Measurements from ENCODE around the gene CACNG1. TPM values are rescaled to one million over a fixed set of nuclear protein-coding genes. Genes with fewer than 3 reads are reported as not detected.

CACNG1 gene
- total and polyA plus RNA-seq, 2 of the 4 experiments (the other 2 are of a cell fraction) = not detected

DNA sequence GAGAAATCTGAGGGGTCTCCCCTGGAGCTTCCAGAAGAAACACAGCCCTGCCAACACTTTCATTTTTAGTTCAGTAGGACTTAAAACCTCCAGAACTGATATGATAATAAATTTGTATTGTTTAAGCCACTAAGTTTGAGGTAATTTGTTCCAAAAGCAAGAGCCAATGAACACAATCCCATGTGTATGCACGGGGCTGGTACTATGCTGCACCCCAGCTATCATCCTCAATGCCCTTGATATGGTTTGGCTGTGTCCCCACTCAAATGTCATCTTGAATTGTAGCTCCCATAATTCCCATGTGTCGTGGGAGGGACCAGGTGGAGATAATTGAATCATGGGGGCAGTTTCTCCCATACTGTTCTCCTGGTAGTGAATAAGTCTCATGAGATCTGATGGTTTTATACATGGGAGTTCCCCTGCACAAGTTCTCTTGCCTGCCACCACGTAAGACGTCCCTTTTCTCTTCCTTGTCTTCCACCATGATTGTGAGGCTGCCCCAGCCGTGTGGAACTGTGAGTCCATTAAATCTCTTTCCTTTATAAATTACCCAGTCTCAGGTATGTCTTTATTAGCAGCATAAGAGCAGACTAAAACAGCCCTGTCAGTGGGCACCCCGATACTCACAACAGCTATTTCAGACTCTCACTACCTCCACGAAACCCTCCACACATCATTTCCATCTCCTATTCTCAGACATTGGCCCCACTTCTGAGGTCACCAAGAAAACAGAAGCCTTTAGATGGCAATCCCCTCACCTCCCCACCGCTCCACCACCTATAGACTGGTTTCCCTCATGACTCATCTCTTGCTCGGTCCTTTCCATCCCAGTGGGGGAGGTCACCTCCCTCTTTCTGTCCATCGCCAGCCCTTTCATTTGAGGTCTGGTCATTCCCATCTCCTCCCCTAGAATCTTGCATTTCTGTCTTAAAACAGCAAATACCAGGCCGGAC lies 8.9 kb upstream of the CACNG1 start (continued):
- TF ChIP-seq MAZ (IDR thresholded peaks at IDR 0.05; ENCODE audit: borderline replicate concordance, low read depth, low read length) (no peak), POLR2A (IDR thresholded peaks at IDR 0.05; ENCODE audit: low read depth, low read length) (no peak)

DNA sequence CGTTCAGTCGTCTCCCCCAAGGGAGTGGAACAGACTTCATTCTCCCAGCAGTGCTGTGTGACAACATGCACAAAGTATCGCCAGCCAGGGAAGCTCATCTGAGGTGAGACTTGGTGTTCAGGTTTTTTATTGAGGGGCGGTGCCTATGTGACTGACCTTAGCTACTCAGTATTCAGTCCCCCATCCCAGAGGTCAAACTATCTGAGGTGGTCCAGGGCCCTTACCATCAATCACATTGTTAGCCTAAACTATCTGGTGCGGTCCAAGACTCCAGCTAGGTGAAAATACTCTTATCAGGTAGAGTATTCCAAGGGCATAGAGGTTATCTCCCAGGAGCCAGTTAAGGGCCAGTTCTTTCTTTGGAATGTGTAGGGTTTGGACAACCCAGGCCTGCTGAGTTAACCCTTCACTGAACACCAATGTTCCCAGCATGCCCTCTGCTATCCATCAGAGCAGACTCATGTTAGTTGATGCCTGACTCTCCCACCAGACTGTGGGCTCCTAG lies 5.4 kb upstream of the CACNG1 start:
- H2BK5ac ChIP-seq (ENCODE audit: low read depth, low read length, poor library complexity, severe bottlenecking) = no peak overlapping the region
- H3K9me3 ChIP-seq (ENCODE audit: control insufficient read depth, insufficient read depth, low read length) = no peaks in the 10 kb centered on the region; the same call in none of the 2 replicates
- H3K9me1 ChIP-seq (ENCODE audit: insufficient read depth, low read length) = no peaks in the 10 kb centered on the region
- H3K4ac ChIP-seq (ENCODE audit: low read depth, low read length) = no peak overlapping the region
- H3K23ac ChIP-seq (ENCODE audit: low read depth, low read length) = no peak overlapping the region
- H4K91ac ChIP-seq (ENCODE audit: insufficient read depth, low read depth, low read length) = no peak overlapping the region
- in situ Hi-C loops (cut with MboI; ENCODE audit: low sequenced_read_pairs) = no loop called here
- H3K79me1 ChIP-seq (ENCODE audit: low read depth in 1 of 2, low read length in 2 of 2) = no peaks in the 10 kb centered on the region
- peaks cover 62% of the 10 kb centered on the region for H3K27me3 ChIP-seq (ENCODE audit: control insufficient read depth, insufficient read depth, low read length)
- no peaks in the 10 kb centered on the region for H4K20me1 ChIP-seq (ENCODE audit: insufficient read depth, low read length)
- no peak overlapping the region for H3K4me2 ChIP-seq (ENCODE audit: low read depth, low read length)
- H3K18ac ChIP-seq (ENCODE audit: low read depth, low read length) = no peak overlapping the region
- no peaks in the 10 kb centered on the region for H3K36me3 ChIP-seq (ENCODE audit: control insufficient read depth, insufficient read depth, low read length)
- H2AK5ac ChIP-seq (ENCODE audit: low read depth, low read length) = no peak overlapping the region
- no peak overlapping the region for H2AK9ac ChIP-seq (replicated peaks; ENCODE audit: low read depth, low read length, poor library complexity)
- ATAC-seq (ENCODE audit: low read depth) = no peak
- WGBS, 2 experiments (ENCODE audit: extremely low coverage in 2 of 2, insufficient read length in 1 of 2) = 20% methylated on average over 1 of the region's 5 CpGs; no CpG with 5 or more reads in 1 of the 2 experiments
- H2BK120ac ChIP-seq (ENCODE audit: low read depth, low read length) = no peak overlapping the region
- intact Hi-C loops (cut with micrococcal nuclease) = no loop called here
- H3K4me3 ChIP-seq (ENCODE audit: insufficient read depth, low read depth, low read length) = no peak overlapping the region
- no peak overlapping the region for H2AFZ ChIP-seq (replicated peaks; ENCODE audit: low read length, poor library complexity)
- POLR2A ChIA-PET (ENCODE audit: unreplicated experiment) = no interaction called here
- no peak overlapping the region for H4K5ac ChIP-seq (ENCODE audit: low read depth, low read length)
- H2BK15ac ChIP-seq (ENCODE audit: low read depth, low read length) = no peak overlapping the region
- H3K27ac ChIP-seq (ENCODE audit: insufficient read depth, low read length) = no peak overlapping the region
- no peak overlapping the region for H3K56ac ChIP-seq (ENCODE audit: extremely low read depth, insufficient read depth, low read length)
- no peak overlapping the region for H4K8ac ChIP-seq (ENCODE audit: low read depth in 2 of 2, low read length in 2 of 2)
- H3K9ac ChIP-seq (ENCODE audit: low read depth, low read length) = no peak overlapping the region
- H3K14ac ChIP-seq (replicated peaks; ENCODE audit: low read depth, low read length) = no peak overlapping the region
- TF ChIP-seq CEBPB (IDR thresholded peaks at IDR 0.05; ENCODE audit: low read depth, low read length) = no peak
- no peak for TF ChIP-seq MXI1 (IDR thresholded peaks at IDR 0.05; ENCODE audit: borderline replicate concordance, low read depth, low read length)
- TF ChIP-seq RAD21 (IDR thresholded peaks at IDR 0.05; ENCODE audit: low read length) = no peak
- TF ChIP-seq RFX5 (IDR thresholded peaks at IDR 0.05; ENCODE audit: low read depth, low read length) = no peak
- no peak for TF ChIP-seq MAFK (IDR thresholded peaks at IDR 0.05; ENCODE audit: low read depth, low read length)
- TF ChIP-seq MAZ (IDR thresholded peaks at IDR 0.05; ENCODE audit: borderline replicate concordance, low read depth, low read length) = no peak
- TF ChIP-seq FOS (IDR thresholded peaks at IDR 0.05; ENCODE audit: low read depth, low read length) = no peak
- no peak for TF ChIP-seq BHLHE40 (IDR thresholded peaks at IDR 0.05; ENCODE audit: low read depth, low read length)
- TF ChIP-seq ELK1 (IDR thresholded peaks at IDR 0.05; ENCODE audit: borderline replicate concordance, low read depth, low read length) = no peak
- no peak for TF ChIP-seq NFE2L2 (IDR thresholded peaks at IDR 0.05; ENCODE audit: low read depth, low read length)
- no peak for TF ChIP-seq SMC3 (IDR thresholded peaks at IDR 0.05; ENCODE audit: low read depth, low read length)
- TF ChIP-seq CTCF (conservative IDR thresholded peaks at IDR 0.05; ENCODE audit: low read depth, low read length) = no peak
- DNase-seq = no peak
- BruUV-seq (replicated peaks) = no TSS peak
- no peak overlapping the region for H2BK20ac ChIP-seq (ENCODE audit: low read depth, low read length)
- no peaks in the 10 kb centered on the region for H3K4me1 ChIP-seq (ENCODE audit: control insufficient read depth, insufficient read depth, low read length)
- dilution Hi-C loops (cut with HindIII; ENCODE audit: low sequenced_read_pairs, unreplicated experiment) = no loop called here
- CTCF ChIA-PET = no interaction called here

All from IMR-90 (cell line).